Measurements from ENCODE around the gene TMCC1. TPM values are rescaled to one million over a fixed set of nuclear protein-coding genes. Genes with fewer than 3 reads are reported as not detected.

The TMCC1 gene
- total RNA-seq, 1 donor from 2014 or later = 37.8 TPM

- H3K4me3 Mint-ChIP-seq (ENCODE audit: unreplicated experiment) = no peak overlapping the region
- DNase-seq (ENCODE audit: extremely low spot score, unreplicated experiment) = no peak
- no peak overlapping the region for H3K27ac Mint-ChIP-seq (ENCODE audit: unreplicated experiment)
- peaks cover 6% of the 10 kb centered on the region for H3K4me1 Mint-ChIP-seq (ENCODE audit: unreplicated experiment)
- no peaks in the 10 kb centered on the region for H3K27me3 Mint-ChIP-seq (ENCODE audit: unreplicated experiment)
- peaks cover 8% of the 10 kb centered on the region for H3K9me3 Mint-ChIP-seq (ENCODE audit: unreplicated experiment)
- TF ChIP-seq CTCF (IDR thresholded peaks at IDR 0.05) = no peak
- H3K36me3 Mint-ChIP-seq (ENCODE audit: unreplicated experiment) = peaks cover 5% of the 10 kb centered on the region
These were observed 161.2 kb downstream of the TMCC1 start for GRCh38 chr3:129732200-129732876.

DNA sequence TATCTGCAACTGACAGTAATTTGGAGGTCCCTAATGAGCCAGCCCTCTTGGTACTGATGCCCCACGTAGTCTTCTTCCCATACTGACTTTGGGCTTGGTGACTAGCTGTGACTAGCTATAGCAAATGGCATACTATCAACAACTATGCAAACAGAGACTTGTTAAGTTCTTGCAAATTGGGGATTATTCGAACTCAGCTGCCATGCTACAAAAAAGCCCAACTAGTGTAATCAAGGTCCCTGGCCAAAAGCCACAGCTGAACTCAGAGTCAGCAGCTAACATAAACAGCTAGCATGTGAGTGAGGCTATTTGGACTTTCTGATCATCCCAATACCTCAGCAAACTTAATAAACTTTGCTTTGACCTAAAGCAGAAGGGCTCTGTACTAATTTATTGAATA, 165.8 kb downstream of the TMCC1 start:
- Mint-ChIP-seq H3K4me3 (ENCODE audit: unreplicated experiment) (no peak overlapping the region), H3K27ac (ENCODE audit: unreplicated experiment) (no peak overlapping the region), H3K9me3 (ENCODE audit: unreplicated experiment) (peaks cover 8% of the 10 kb centered on the region), H3K4me1 (ENCODE audit: unreplicated experiment) (peaks cover 19% of the 10 kb centered on the region), H3K36me3 (ENCODE audit: unreplicated experiment) (peaks cover 2% of the 10 kb centered on the region), H3K27me3 (ENCODE audit: unreplicated experiment) (no peaks in the 10 kb centered on the region)
- TF ChIP-seq CTCF (IDR thresholded peaks at IDR 0.05) = no peak
- no peak for DNase-seq (ENCODE audit: extremely low spot score, unreplicated experiment)

DNA sequence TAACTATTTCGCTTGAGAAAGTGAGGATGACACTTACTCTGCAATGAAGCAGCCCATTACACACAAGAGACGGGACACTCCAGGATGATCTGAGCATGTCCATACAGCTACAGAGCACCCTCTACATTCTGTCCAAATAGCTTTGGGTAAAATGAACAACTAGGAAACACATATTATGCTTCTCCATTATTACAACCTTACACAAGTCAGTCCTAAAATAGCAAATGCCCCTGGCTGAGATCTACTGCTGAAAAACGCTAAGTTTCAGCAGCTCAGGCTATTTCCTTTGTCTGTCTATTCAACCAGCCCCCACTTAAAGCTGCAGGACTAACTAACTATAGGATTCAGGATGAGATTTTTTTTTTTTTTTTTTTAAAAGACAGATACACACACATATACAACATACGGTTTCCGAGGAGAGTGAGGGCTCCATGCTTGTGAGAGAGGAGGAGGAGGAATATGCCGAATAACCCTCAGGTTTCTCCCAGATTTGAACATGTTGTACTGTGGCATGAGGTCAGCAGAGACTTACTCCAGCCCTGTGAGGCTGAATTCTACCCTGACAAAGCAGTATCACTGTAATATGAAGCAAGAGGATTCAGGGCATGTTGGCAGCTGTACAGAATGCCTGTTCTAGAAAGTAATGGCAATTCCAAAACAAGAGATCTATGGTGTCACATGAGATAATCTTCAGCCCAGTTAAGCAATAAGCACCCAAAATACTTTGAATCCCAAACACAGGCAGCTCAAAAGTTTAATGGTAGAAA, 169.8 kb downstream of the TMCC1 start:
- H3K9me3 Mint-ChIP-seq (ENCODE audit: unreplicated experiment) = peaks cover 3% of the 10 kb centered on the region
- no peak for DNase-seq (ENCODE audit: extremely low spot score, unreplicated experiment)
- H3K27me3 Mint-ChIP-seq (ENCODE audit: unreplicated experiment) = no peaks in the 10 kb centered on the region
- H3K27ac Mint-ChIP-seq (ENCODE audit: unreplicated experiment) = peak overlapping the region; percentile 88
- H3K4me1 Mint-ChIP-seq (ENCODE audit: unreplicated experiment) = peaks cover 22% of the 10 kb centered on the region
- no peak for TF ChIP-seq CTCF (IDR thresholded peaks at IDR 0.05)
- H3K4me3 Mint-ChIP-seq (ENCODE audit: unreplicated experiment) = peak overlapping the region; percentile 24
- H3K36me3 Mint-ChIP-seq (ENCODE audit: unreplicated experiment) = peaks cover 4% of the 10 kb centered on the region

GRCh38 chr3:129722527-129722926, 171.0 kb downstream of the TMCC1 start:
- Mint-ChIP-seq H3K27me3 (ENCODE audit: unreplicated experiment) (no peaks in the 10 kb centered on the region), H3K9me3 (ENCODE audit: unreplicated experiment) (no peaks in the 10 kb centered on the region), H3K4me1 (ENCODE audit: unreplicated experiment) (peaks cover 22% of the 10 kb centered on the region), H3K4me3 (ENCODE audit: unreplicated experiment) (no peak overlapping the region), H3K36me3 (ENCODE audit: unreplicated experiment) (peaks cover 4% of the 10 kb centered on the region), H3K27ac (ENCODE audit: unreplicated experiment) (peak overlapping the region; percentile 88)
- no peak for DNase-seq (ENCODE audit: extremely low spot score, unreplicated experiment)
- no peak for TF ChIP-seq CTCF (IDR thresholded peaks at IDR 0.05)

DNA sequence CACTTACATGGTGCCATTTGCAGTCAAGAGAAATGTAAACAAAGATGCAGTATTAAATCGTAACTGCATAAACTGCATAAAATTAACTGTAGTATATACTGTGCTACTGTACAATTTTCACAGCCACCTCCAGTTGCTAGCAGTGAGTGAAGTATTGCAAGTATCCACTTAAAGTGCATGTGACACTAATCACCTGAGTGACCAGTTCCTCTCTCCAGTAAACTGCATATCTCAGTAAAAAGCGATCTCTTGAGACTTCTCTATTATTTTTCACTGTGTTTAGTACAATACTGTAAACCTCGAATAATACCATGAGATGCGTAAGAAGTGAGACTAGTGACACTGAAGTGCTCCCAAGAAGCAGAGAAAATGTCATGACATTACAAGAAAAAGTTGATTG, 175.3 kb downstream of the TMCC1 start:
- Mint-ChIP-seq H3K4me3 (ENCODE audit: unreplicated experiment) (no peak overlapping the region), H3K27me3 (ENCODE audit: unreplicated experiment) (no peaks in the 10 kb centered on the region), H3K27ac (ENCODE audit: unreplicated experiment) (no peak overlapping the region), H3K9me3 (ENCODE audit: unreplicated experiment) (no peaks in the 10 kb centered on the region), H3K4me1 (ENCODE audit: unreplicated experiment) (peaks cover 9% of the 10 kb centered on the region), H3K36me3 (ENCODE audit: unreplicated experiment) (peaks cover 4% of the 10 kb centered on the region)
- no peak for TF ChIP-seq CTCF (IDR thresholded peaks at IDR 0.05)
- no peak for DNase-seq (ENCODE audit: extremely low spot score, unreplicated experiment)

Measured in osteocyte (in vitro differentiated cells).